ENCODE measurements around the gene RNF43.

The RNF43 gene

GRCh38 chr17:58373003-58373402 is 44.3 kb downstream of the RNF43 start:
- H3K4me1 ChIP-seq: no peaks in the 10 kb centered on the region
- in situ Hi-C loops (cut with MboI; ENCODE audit: low sequenced_read_pairs): no loop called here
- H3K9me3 ChIP-seq: no peaks in the 10 kb centered on the region
- no peak overlapping the region for H3K4me3 ChIP-seq
- DNase-seq (ENCODE audit: low spot score in 2 of 2): no peak
- no peaks in the 10 kb centered on the region for H3K36me3 ChIP-seq (replicated peaks)
- no peaks in the 10 kb centered on the region for H3K27me3 ChIP-seq (ENCODE audit: low read depth)

GRCh38 chr17:58371300-58371950 is 45.9 kb downstream of the RNF43 start:
- H3K27me3 ChIP-seq (ENCODE audit: low read depth): no peaks in the 10 kb centered on the region
- DNase-seq (ENCODE audit: low spot score in 2 of 2): no peak
- no peaks in the 10 kb centered on the region for H3K36me3 ChIP-seq (replicated peaks)
- no peaks in the 10 kb centered on the region for H3K4me1 ChIP-seq
- in situ Hi-C loops (cut with MboI; ENCODE audit: low sequenced_read_pairs): no loop called here
- no peaks in the 10 kb centered on the region for H3K9me3 ChIP-seq
- no peak overlapping the region for H3K4me3 ChIP-seq

GRCh38 chr17:58370716-58371115 is 46.6 kb downstream of the RNF43 start:
- H3K4me1 ChIP-seq: no peaks in the 10 kb centered on the region
- no peak overlapping the region for H3K4me3 ChIP-seq
- H3K27me3 ChIP-seq (ENCODE audit: low read depth): no peaks in the 10 kb centered on the region
- H3K36me3 ChIP-seq (replicated peaks): no peaks in the 10 kb centered on the region
- in situ Hi-C loops (cut with MboI; ENCODE audit: low sequenced_read_pairs): no loop called here
- DNase-seq (ENCODE audit: low spot score in 2 of 2): no peak
- no peaks in the 10 kb centered on the region for H3K9me3 ChIP-seq

GRCh38 chr17:58370309-58370708 is 47.0 kb downstream of the RNF43 start:
- H3K9me3 ChIP-seq: no peaks in the 10 kb centered on the region
- H3K4me1 ChIP-seq: no peaks in the 10 kb centered on the region
- DNase-seq (ENCODE audit: low spot score in 2 of 2): no peak
- no peak overlapping the region for H3K4me3 ChIP-seq
- in situ Hi-C loops (cut with MboI; ENCODE audit: low sequenced_read_pairs): no loop called here
- H3K36me3 ChIP-seq (replicated peaks): no peaks in the 10 kb centered on the region
- H3K27me3 ChIP-seq (ENCODE audit: low read depth): no peaks in the 10 kb centered on the region

- no peaks in the 10 kb centered on the region for H3K27me3 ChIP-seq (ENCODE audit: low read depth)
- in situ Hi-C loops (cut with MboI; ENCODE audit: low sequenced_read_pairs): no loop called here
- no peaks in the 10 kb centered on the region for H3K4me1 ChIP-seq
- DNase-seq (ENCODE audit: low spot score in 2 of 2): no peak
- H3K4me3 ChIP-seq: no peak overlapping the region
- H3K36me3 ChIP-seq (replicated peaks): no peaks in the 10 kb centered on the region
- H3K9me3 ChIP-seq: no peaks in the 10 kb centered on the region
Observed at GRCh38 chr17:58369214-58370031, 47.9 kb downstream of the RNF43 start.

- Histone ChIP-seq H3K27me3 (ENCODE audit: low read depth) (no peaks in the 10 kb centered on the region), H3K9me3 (no peaks in the 10 kb centered on the region), H3K4me1 (no peaks in the 10 kb centered on the region), H3K4me3 (no peak overlapping the region), H3K36me3 (replicated peaks) (no peaks in the 10 kb centered on the region)
- in situ Hi-C loops (cut with MboI; ENCODE audit: low sequenced_read_pairs): no loop called here
- no peak for DNase-seq (ENCODE audit: low spot score in 2 of 2)
Observed at GRCh38 chr17:58368860-58369213, 48.5 kb downstream of the RNF43 start.

Measured in HAP-1 (cell line).